Measurements from ENCODE around the gene ATP8B3.

- TF ChIP-seq ESRRA (IDR thresholded peaks at IDR 0.05; ENCODE audit: borderline replicate concordance, low read depth) (no peak), BHLHE40 (IDR thresholded peaks at IDR 0.05; ENCODE audit: low read length) (no peak)
These were observed 15.5 kb downstream of the ATP8B3 start for GRCh38 chr19:1796395-1797142.
